Spleen (tissue), 7 donors: Measurements from ENCODE around the gene RMI2.

Experiments used
- POLR2A ChIP-seq, 3 donors: fragments of 450-650 bp; IDR thresholded peaks; one replicate each; pipeline ENCODE4 v1.5.1; 2017; ENCODE audit warnings: antibody characterized with exemption in 3 of 3, mild to moderate bottlenecking in 1 of 3
- POLR2AphosphoS5 ChIP-seq, 3 donors: sonication (generic); formaldehyde crosslinking; IDR thresholded peaks; one replicate each; pipeline ENCODE4 v1.5.1; 2017; ENCODE audit warnings: antibody characterized with exemption in 3 of 3
- TF ChIP-seq, protein P1 (sequence below), 11 experiments: fragments of 200-600 bp in 7 of 11; fragments of 450-650 bp in 4 of 11; sonication (generic) in 4 of 11; IDR thresholded peaks in 8 of 11; conservative IDR thresholded peaks in 3 of 11; 1 replicate in 7 of 11; 2 replicates in 4 of 11; pipeline versions ENCODE4 v1.4.0 to v1.8.0; 2016 to 2021; ENCODE audit warnings: antibody characterized with exemption in 11 of 11, inconsistent platforms in 4 of 11, mild to moderate bottlenecking in 1 of 11
- donor health status: DM: no; HTN: no; CAD: no; lungs with moderate emphysema.
- donor health status: DM: no; HTN: no; CAD: no.
- donor health status: DM: no; HTN: no; CAD: no.

DNA sequence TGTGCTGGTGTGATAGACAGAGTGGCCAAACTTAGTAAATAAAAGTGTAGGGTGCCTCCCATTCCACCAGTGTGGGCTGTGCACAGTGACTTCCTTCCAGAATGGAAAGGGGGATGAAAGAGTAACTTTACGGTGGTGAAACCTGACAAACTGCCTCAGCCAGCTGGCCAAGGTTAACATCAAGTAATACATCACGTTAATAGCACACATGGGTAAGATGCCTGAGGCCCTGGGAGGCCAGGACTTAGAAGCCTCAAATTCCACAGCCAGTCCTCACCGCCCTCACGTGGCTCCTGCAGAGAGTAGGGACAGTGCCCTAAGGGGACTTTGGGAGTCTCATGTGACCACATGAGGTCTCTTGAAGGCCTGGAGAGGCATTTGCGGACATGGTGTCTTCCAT is 14.1 kb downstream of the RMI2 start:
- TF ChIP-seq, protein P1, sequence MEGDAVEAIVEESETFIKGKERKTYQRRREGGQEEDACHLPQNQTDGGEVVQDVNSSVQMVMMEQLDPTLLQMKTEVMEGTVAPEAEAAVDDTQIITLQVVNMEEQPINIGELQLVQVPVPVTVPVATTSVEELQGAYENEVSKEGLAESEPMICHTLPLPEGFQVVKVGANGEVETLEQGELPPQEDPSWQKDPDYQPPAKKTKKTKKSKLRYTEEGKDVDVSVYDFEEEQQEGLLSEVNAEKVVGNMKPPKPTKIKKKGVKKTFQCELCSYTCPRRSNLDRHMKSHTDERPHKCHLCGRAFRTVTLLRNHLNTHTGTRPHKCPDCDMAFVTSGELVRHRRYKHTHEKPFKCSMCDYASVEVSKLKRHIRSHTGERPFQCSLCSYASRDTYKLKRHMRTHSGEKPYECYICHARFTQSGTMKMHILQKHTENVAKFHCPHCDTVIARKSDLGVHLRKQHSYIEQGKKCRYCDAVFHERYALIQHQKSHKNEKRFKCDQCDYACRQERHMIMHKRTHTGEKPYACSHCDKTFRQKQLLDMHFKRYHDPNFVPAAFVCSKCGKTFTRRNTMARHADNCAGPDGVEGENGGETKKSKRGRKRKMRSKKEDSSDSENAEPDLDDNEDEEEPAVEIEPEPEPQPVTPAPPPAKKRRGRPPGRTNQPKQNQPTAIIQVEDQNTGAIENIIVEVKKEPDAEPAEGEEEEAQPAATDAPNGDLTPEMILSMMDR (IDR thresholded peaks at IDR 0.05 in 8 of 11, conservative IDR thresholded peaks at IDR 0.05 in 3 of 11) = no peak
- TF ChIP-seq POLR2A (IDR thresholded peaks at IDR 0.05) (no peak), POLR2AphosphoS5 (IDR thresholded peaks at IDR 0.05) (no peak)
